Suprapubic skin (tissue), 4 donors: ENCODE results near the gene SRRM3.

Source experiments
- EP300 ChIP-seq: sonication (generic); formaldehyde crosslinking; IDR thresholded peaks from one replicate; pipeline ENCODE4 v1.6.1; 2017; ENCODE audit warnings: antibody characterized with exemption
- POLR2A ChIP-seq, 2 donors: fragments of 450-650 bp; IDR thresholded peaks; one replicate each; pipeline ENCODE4 v1.6.1; 2017; ENCODE audit warnings: antibody characterized with exemption in 2 of 2, mild to moderate bottlenecking in 2 of 2, moderate library complexity in 2 of 2
- POLR2AphosphoS5 ChIP-seq, 3 donors: sonication (generic); formaldehyde crosslinking; IDR thresholded peaks; one replicate each; pipeline ENCODE4 v1.6.1; 2017; ENCODE audit warnings: antibody characterized with exemption in 3 of 3
- TF ChIP-seq, protein P1 (sequence below), 2 donors: fragments of 200-600 bp in 1 of 2; fragments of 450-650 bp in 1 of 2; sonication (generic) in 1 of 2; IDR thresholded peaks; one replicate each; pipeline ENCODE4 v1.5.1; 2016 to 2019; ENCODE audit warnings: antibody characterized with exemption in 2 of 2, mild to moderate bottlenecking in 1 of 2, moderate library complexity in 1 of 2

DNA sequence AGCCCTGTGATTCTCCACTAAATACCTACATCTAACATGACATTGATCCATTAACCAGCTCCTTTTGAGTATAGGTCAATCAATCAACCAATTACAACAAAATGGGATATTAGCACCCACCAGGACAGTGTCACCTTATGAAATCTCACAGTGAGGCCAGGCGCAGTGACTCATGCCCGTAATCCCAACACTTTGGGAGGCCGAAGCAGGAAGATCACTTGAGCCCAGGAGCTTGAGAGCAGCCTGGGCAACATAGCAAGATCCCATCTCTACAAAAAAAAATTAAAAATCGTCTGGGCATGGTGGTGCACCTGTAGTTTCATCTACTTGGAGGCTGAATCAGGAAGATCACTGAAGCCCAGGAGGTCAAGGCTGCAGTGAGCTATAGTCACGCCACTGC, 28.5 kb downstream of the SRRM3 start:
- TF ChIP-seq, protein P1, sequence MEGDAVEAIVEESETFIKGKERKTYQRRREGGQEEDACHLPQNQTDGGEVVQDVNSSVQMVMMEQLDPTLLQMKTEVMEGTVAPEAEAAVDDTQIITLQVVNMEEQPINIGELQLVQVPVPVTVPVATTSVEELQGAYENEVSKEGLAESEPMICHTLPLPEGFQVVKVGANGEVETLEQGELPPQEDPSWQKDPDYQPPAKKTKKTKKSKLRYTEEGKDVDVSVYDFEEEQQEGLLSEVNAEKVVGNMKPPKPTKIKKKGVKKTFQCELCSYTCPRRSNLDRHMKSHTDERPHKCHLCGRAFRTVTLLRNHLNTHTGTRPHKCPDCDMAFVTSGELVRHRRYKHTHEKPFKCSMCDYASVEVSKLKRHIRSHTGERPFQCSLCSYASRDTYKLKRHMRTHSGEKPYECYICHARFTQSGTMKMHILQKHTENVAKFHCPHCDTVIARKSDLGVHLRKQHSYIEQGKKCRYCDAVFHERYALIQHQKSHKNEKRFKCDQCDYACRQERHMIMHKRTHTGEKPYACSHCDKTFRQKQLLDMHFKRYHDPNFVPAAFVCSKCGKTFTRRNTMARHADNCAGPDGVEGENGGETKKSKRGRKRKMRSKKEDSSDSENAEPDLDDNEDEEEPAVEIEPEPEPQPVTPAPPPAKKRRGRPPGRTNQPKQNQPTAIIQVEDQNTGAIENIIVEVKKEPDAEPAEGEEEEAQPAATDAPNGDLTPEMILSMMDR (IDR thresholded peaks at IDR 0.05): no peak
- TF ChIP-seq EP300 (no peak), POLR2A (IDR thresholded peaks at IDR 0.05) (no peak), POLR2AphosphoS5 (IDR thresholded peaks at IDR 0.05) (no peak)
